SK-N-SH treated with all-trans-retinoic acid at 6 μM for 48 hours (cell line): ENCODE results near the gene PHB1.

Source experiments
- ARNTL ChIP-seq: fragments of 450-650 bp; formaldehyde crosslinking; IDR thresholded peaks from 2 replicates; pipeline ENCODE4 v1.5.0; 2020; ENCODE audit warnings: low read depth, mild to moderate bottlenecking, moderate library complexity, borderline replicate concordance
- CSDC2 ChIP-seq: fragments of 250-450 bp; sonication (Bioruptor Pico); IDR thresholded peaks from 2 replicates; pipeline ENCODE4 v1.5.0; 2020; ENCODE audit warnings: mild to moderate bottlenecking, moderate library complexity
- GLIS3 ChIP-seq: fragments of 250-450 bp; sonication (Bioruptor Pico); IDR thresholded peaks from 2 replicates; pipeline ENCODE4 v1.5.0; 2020; ENCODE audit warnings: mild to moderate bottlenecking, moderate library complexity
- RARB ChIP-seq: fragments of 250-450 bp; sonication (Bioruptor Pico); IDR thresholded peaks from 2 replicates; pipeline ENCODE4 v1.8.0; 2021; ENCODE audit warnings: mild to moderate bottlenecking, moderate library complexity
- SNAI2 ChIP-seq: fragments of 250-450 bp; sonication (Bioruptor Pico); IDR thresholded peaks from 2 replicates; pipeline ENCODE4 v1.5.0; 2020; ENCODE audit warnings: mild to moderate bottlenecking, moderate library complexity
- ZFP3 ChIP-seq: fragments of 250-450 bp; sonication (Bioruptor Pico); IDR thresholded peaks from 2 replicates; pipeline ENCODE4 v1.5.0; 2020; ENCODE audit warnings: mild to moderate bottlenecking, moderate library complexity
- ZFP30 ChIP-seq: fragments of 450-650 bp; formaldehyde crosslinking; IDR thresholded peaks from 2 replicates; pipeline ENCODE4 v1.5.0; 2022; ENCODE audit warnings: mild to moderate bottlenecking, moderate library complexity
- ZNF565 ChIP-seq: fragments of 450-650 bp; formaldehyde crosslinking; conservative IDR thresholded peaks from 2 replicates; pipeline ENCODE4 v1.5.0; 2020; ENCODE audit warnings: low read depth, mild to moderate bottlenecking, moderate library complexity
- ZNF70 ChIP-seq: fragments of 450-650 bp; formaldehyde crosslinking; IDR thresholded peaks from 2 replicates; pipeline ENCODE4 v1.5.0; 2020; ENCODE audit warnings: mild to moderate bottlenecking, moderate library complexity
- ZNF8 ChIP-seq: fragments of 450-650 bp; formaldehyde crosslinking; IDR thresholded peaks from 2 replicates; pipeline ENCODE4 v1.5.0; 2020; ENCODE audit warnings: mild to moderate bottlenecking, moderate library complexity
- TF ChIP-seq, protein P1 (sequence below): fragments of 250-450 bp; sonication (Bioruptor Pico); IDR thresholded peaks from 2 replicates; pipeline ENCODE4 v1.8.0; 2021; ENCODE audit warnings: low read depth, mild to moderate bottlenecking, moderate library complexity, borderline replicate concordance
- TF ChIP-seq, protein P2 (sequence below): fragments of 250-450 bp; sonication (Bioruptor Pico); IDR thresholded peaks from 2 replicates; pipeline ENCODE4 v1.8.0; 2020; ENCODE audit warnings: mild to moderate bottlenecking, moderate library complexity, borderline replicate concordance

DNA sequence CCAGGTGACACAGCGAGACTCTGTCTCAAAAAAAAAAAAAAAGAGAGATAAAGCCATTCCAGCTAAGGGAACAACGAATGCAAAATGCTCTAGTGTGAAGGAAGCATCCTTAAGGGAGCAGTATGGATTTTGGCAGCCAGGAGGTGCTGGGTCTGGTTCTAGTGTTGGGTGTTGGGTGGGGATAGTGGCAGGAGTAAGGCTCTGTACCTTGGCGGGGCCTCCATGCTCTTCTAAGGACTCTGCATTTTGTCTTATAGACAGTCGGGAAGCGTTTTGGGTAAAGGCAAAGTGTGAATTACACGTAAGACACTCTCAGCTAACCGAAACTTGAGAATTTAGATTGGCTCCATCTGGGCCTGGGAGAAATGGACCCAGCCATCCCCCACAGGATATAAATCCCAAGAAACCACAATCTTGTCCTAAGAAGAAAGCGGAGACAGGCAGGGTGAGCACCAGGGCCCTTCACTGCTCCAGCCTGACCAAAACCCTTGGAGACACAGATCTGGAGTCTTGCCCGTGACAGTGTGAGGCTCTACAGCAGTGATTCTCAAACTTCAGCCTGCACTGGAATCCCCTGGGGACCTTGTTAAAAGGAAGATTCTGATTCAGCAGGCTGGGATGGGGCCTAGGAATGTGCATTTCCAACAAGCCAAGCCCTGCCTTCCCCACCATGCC lies 33.1 kb upstream of the PHB1 start:
- TF ChIP-seq ZNF565 (CRISPR knock-in tag) (no peak), ZFP30 (CRISPR knock-in tag) (no peak), ARNTL (CRISPR knock-in tag) (no peak), CSDC2 (CRISPR knock-in tag) (no peak), ZFP3 (CRISPR knock-in tag) (no peak), RARB (CRISPR knock-in tag) (no peak), ZNF8 (no peak), GLIS3 (CRISPR knock-in tag) (no peak), SNAI2 (CRISPR knock-in tag) (no peak), ZNF70 (CRISPR knock-in tag) (no peak)
- TF ChIP-seq, protein P1, sequence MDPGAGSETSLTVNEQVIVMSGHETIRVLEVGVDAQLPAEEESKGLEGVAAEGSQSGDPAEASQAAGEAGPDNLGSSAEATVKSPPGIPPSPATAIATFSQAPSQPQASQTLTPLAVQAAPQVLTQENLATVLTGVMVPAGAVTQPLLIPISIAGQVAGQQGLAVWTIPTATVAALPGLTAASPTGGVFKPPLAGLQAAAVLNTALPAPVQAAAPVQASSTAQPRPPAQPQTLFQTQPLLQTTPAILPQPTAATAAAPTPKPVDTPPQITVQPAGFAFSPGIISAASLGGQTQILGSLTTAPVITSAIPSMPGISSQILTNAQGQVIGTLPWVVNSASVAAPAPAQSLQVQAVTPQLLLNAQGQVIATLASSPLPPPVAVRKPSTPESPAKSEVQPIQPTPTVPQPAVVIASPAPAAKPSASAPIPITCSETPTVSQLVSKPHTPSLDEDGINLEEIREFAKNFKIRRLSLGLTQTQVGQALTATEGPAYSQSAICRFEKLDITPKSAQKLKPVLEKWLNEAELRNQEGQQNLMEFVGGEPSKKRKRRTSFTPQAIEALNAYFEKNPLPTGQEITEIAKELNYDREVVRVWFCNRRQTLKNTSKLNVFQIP (CRISPR knock-in tag): no peak
- TF ChIP-seq, protein P2, sequence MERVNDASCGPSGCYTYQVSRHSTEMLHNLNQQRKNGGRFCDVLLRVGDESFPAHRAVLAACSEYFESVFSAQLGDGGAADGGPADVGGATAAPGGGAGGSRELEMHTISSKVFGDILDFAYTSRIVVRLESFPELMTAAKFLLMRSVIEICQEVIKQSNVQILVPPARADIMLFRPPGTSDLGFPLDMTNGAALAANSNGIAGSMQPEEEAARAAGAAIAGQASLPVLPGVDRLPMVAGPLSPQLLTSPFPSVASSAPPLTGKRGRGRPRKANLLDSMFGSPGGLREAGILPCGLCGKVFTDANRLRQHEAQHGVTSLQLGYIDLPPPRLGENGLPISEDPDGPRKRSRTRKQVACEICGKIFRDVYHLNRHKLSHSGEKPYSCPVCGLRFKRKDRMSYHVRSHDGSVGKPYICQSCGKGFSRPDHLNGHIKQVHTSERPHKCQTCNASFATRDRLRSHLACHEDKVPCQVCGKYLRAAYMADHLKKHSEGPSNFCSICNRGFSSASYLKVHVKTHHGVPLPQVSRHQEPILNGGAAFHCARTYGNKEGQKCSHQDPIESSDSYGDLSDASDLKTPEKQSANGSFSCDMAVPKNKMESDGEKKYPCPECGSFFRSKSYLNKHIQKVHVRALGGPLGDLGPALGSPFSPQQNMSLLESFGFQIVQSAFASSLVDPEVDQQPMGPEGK (CRISPR knock-in tag): no peak
